Panc1 (cell line): ENCODE data around the gene BRD2. TPM values are rescaled to one million over a fixed set of nuclear protein-coding genes. Genes with fewer than 3 reads are reported as not detected.

Experiments
- ATAC-seq: fragments of 200-7000 bp; cut with Tn5 transposase; 2 replicates; pipeline ENCODE4 v1.9.1; 2020; ENCODE audit warnings: mild to moderate bottlenecking, moderate library complexity
- BruUV-seq: library from RNA; stranded (reverse); fragments of 400-500 nt; replicated peaks from 2 replicates; lab custom pipeline; 2021; lab: Mats Ljungman, UMichigan
- CTCF ChIA-PET: fragments of 300-600 bp; sonication (Branson Sonifier 250); formaldehyde crosslinking; loops from one replicate; lab custom pipeline; 2022; ENCODE audit warnings: antibody characterized with exemption; lab: Charles Lee
- POLR2A ChIA-PET: fragments of 300-600 bp; sonication (Branson Sonifier 250); formaldehyde crosslinking; loops from one replicate; lab custom pipeline; 2022; ENCODE audit warnings: antibody characterized with exemption; lab: Charles Lee
- DNase-seq: peaks from one replicate; pipeline ENCODE4 v3.0.0-alpha.2; 2010; ENCODE audit warnings: low read depth, low spot score
- H3K27ac ChIP-seq: 2 replicates; pipeline ENCODE4 v1.5.1; 2011; ENCODE audit warnings: mild to moderate bottlenecking, low read length, inconsistent platforms
- H3K27me3 ChIP-seq: fragments of 200-500 bp; sonication (Bioruptor generic); 2 replicates; pipeline ENCODE4 v1.6.0; 2014; ENCODE audit warnings: low read length, inconsistent platforms; ENCODE audit not compliant: control insufficient read depth, insufficient read depth
- H3K36me3 ChIP-seq: fragments of 200-500 bp; sonication (Bioruptor generic); 2 replicates; pipeline ENCODE4 v1.5.1; 2014; ENCODE audit warnings: inconsistent platforms, mild to moderate bottlenecking, low read length, moderate library complexity; ENCODE audit not compliant: control insufficient read depth, insufficient read depth
- H3K4me1 ChIP-seq: 2 replicates; pipeline ENCODE4 v1.5.1; 2011; ENCODE audit warnings: inconsistent platforms, mild to moderate bottlenecking, low read length, moderate library complexity; ENCODE audit not compliant: control insufficient read depth, insufficient read depth
- H3K4me3 ChIP-seq, 2 experiments: 2 replicates each; pipeline ENCODE4 v1.5.1; 2011 to 2012; ENCODE audit warnings: low read depth in 2 of 2, low read length in 2 of 2, mild to moderate bottlenecking in 2 of 2, inconsistent platforms in 1 of 2, moderate library complexity in 1 of 2
- H3K9me3 ChIP-seq: fragments of 200-500 bp; sonication (Bioruptor generic); 2 replicates; pipeline ENCODE4 v1.5.1; 2014; ENCODE audit warnings: low read depth, mild to moderate bottlenecking, inconsistent platforms, low read length, moderate library complexity; ENCODE audit not compliant: control insufficient read depth, insufficient read depth
- POLR2AphosphoS5 ChIP-seq: IDR thresholded peaks from 2 replicates; pipeline ENCODE4 v1.6.1; 2012; ENCODE audit warnings: mild to moderate bottlenecking, low read depth, low read length, moderate library complexity
- SIN3A ChIP-seq: IDR thresholded peaks from 2 replicates; pipeline ENCODE4 v1.6.1; 2012; ENCODE audit warnings: low read depth, mild to moderate bottlenecking, low read length, moderate library complexity, borderline replicate concordance; ENCODE audit not compliant: insufficient read depth
- TCF7L2 ChIP-seq: IDR thresholded peaks from 2 replicates; pipeline ENCODE4 v1.6.1; 2011; ENCODE audit warnings: mild to moderate bottlenecking, low read depth, low read length, inconsistent platforms
- in situ Hi-C: cut with HindIII; loops from 2 replicates; pipeline ENCODE4 v1.10.0; 2016; ENCODE audit warnings: low sequenced_read_pairs, low pct_unique_long_range_greater_than_20kb
- intact Hi-C: fragments of 100-400 bp; cut with micrococcal nuclease; formaldehyde crosslinking; loops from one replicate; pipeline ENCODE4 v1.10.0; 2022; ENCODE audit not compliant: unreplicated experiment
- total RNA-seq: library from RNA; stranded (reverse); gene quantifications from one replicate; pipeline ENCODE4 v1.2.1, GENCODE V29; 2021; ENCODE audit not compliant: unreplicated experiment
- TF ChIP-seq, protein P1 (sequence below), 2 experiments: IDR thresholded peaks; 2 replicates each; pipeline ENCODE4 v1.6.1; 2011 to 2012; ENCODE audit warnings: low read depth in 2 of 2, control low read depth in 1 of 2, low read length in 1 of 2, mild to moderate bottlenecking in 1 of 2, moderate library complexity in 1 of 2; ENCODE audit not compliant: insufficient read depth in 1 of 2
- TF ChIP-seq, protein P2 (sequence below): fragments of 450-650 bp; IDR thresholded peaks from 2 replicates; pipeline ENCODE4 v1.5.1; 2017; ENCODE audit warnings: mild to moderate bottlenecking

The BRD2 gene
- total RNA-seq, 1 experiment from 2014 or later = 209 TPM

GRCh38 chr6:32943864-32944649 lies 24.3 kb upstream of the BRD2 start:
- Histone ChIP-seq H3K36me3 (no peaks in the 10 kb centered on the region), H3K27me3 (no peaks in the 10 kb centered on the region; the same call in 1 of the 2 replicates), H3K4me1 (no peaks in the 10 kb centered on the region), H3K4me3 (no peak overlapping the region), H3K9me3 (no peaks in the 10 kb centered on the region), H3K27ac (no peak overlapping the region)
- TF ChIP-seq SIN3A (no peak), POLR2AphosphoS5 (no peak), TCF7L2 (no peak)
- TF ChIP-seq, protein P1, sequence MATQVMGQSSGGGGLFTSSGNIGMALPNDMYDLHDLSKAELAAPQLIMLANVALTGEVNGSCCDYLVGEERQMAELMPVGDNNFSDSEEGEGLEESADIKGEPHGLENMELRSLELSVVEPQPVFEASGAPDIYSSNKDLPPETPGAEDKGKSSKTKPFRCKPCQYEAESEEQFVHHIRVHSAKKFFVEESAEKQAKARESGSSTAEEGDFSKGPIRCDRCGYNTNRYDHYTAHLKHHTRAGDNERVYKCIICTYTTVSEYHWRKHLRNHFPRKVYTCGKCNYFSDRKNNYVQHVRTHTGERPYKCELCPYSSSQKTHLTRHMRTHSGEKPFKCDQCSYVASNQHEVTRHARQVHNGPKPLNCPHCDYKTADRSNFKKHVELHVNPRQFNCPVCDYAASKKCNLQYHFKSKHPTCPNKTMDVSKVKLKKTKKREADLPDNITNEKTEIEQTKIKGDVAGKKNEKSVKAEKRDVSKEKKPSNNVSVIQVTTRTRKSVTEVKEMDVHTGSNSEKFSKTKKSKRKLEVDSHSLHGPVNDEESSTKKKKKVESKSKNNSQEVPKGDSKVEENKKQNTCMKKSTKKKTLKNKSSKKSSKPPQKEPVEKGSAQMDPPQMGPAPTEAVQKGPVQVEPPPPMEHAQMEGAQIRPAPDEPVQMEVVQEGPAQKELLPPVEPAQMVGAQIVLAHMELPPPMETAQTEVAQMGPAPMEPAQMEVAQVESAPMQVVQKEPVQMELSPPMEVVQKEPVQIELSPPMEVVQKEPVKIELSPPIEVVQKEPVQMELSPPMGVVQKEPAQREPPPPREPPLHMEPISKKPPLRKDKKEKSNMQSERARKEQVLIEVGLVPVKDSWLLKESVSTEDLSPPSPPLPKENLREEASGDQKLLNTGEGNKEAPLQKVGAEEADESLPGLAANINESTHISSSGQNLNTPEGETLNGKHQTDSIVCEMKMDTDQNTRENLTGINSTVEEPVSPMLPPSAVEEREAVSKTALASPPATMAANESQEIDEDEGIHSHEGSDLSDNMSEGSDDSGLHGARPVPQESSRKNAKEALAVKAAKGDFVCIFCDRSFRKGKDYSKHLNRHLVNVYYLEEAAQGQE (IDR thresholded peaks at IDR 0.05; ENCODE audit: insufficient read depth in 1 of 2, low read depth in 2 of 2, low read length in 1 of 2) = no peak
- TF ChIP-seq, protein P2, sequence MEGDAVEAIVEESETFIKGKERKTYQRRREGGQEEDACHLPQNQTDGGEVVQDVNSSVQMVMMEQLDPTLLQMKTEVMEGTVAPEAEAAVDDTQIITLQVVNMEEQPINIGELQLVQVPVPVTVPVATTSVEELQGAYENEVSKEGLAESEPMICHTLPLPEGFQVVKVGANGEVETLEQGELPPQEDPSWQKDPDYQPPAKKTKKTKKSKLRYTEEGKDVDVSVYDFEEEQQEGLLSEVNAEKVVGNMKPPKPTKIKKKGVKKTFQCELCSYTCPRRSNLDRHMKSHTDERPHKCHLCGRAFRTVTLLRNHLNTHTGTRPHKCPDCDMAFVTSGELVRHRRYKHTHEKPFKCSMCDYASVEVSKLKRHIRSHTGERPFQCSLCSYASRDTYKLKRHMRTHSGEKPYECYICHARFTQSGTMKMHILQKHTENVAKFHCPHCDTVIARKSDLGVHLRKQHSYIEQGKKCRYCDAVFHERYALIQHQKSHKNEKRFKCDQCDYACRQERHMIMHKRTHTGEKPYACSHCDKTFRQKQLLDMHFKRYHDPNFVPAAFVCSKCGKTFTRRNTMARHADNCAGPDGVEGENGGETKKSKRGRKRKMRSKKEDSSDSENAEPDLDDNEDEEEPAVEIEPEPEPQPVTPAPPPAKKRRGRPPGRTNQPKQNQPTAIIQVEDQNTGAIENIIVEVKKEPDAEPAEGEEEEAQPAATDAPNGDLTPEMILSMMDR = no peak
- POLR2A ChIA-PET = interaction anchor here (0.6 to 0.7 kb wide), 4 partner anchors 24 to 328 kb away, joined by 4 to 13 read pairs (median 11); partner anchors contain the start of gene RPS18
- BruUV-seq = no TSS peak
- no peak for ATAC-seq
- in situ Hi-C loops (no loop called here), intact Hi-C loops (no loop called here)
- no peak for DNase-seq
- CTCF ChIA-PET = interaction anchor here (0.6 to 1.4 kb wide), 2 partner anchors 11 to 393 kb away, joined by 3 to 4 read pairs; no protein-coding TSS in a partner anchor

- Histone ChIP-seq H3K9me3 (no peaks in the 10 kb centered on the region), H3K27ac (no peak overlapping the region), H3K4me3 (no peak overlapping the region), H3K4me1 (no peaks in the 10 kb centered on the region), H3K36me3 (no peaks in the 10 kb centered on the region), H3K27me3 (no peaks in the 10 kb centered on the region; the same call in 1 of the 2 replicates)
- intact Hi-C loops (loop anchor here (5.0 kb wide), 1 partner anchor 58 kb away; no protein-coding TSS in a partner anchor), in situ Hi-C loops (no loop called here)
- ChIA-PET POLR2A (no interaction called here), CTCF (no interaction called here)
- ATAC-seq (no peak), DNase-seq (no peak)
- no TSS peak for BruUV-seq
- no peak for TF ChIP-seq TCF7L2
- no peak for TF ChIP-seq SIN3A
- TF ChIP-seq, protein P1 (IDR thresholded peaks at IDR 0.05; ENCODE audit: insufficient read depth in 1 of 2, low read depth in 2 of 2, low read length in 1 of 2) = no peak
- TF ChIP-seq, protein P2 = no peak
- no peak for TF ChIP-seq POLR2AphosphoS5
These were observed 23.2 kb upstream of the BRD2 start for GRCh38 chr6:32945108-32945760.
